OCI-LY7 (cell line): ENCODE measurements around the gene PLPP4.

ENCODE experiments used
- EZH2phosphoT487 ChIP-seq: fragments of 200-600 bp; sonication (generic); IDR thresholded peaks from 2 replicates; pipeline ENCODE4 v1.6.1; 2018; ENCODE audit warnings: low read depth, borderline replicate concordance, mild to moderate bottlenecking, mixed run types, antibody characterized with exemption, low read length, moderate library complexity, mixed read lengths
- TF ChIP-seq, protein P1 (sequence below): fragments of 200-600 bp; sonication (generic); conservative IDR thresholded peaks from 2 replicates; pipeline ENCODE4 v1.5.1; 2014; ENCODE audit warnings: mild to moderate bottlenecking, antibody characterized with exemption, low read length, moderate library complexity, mixed read lengths

DNA sequence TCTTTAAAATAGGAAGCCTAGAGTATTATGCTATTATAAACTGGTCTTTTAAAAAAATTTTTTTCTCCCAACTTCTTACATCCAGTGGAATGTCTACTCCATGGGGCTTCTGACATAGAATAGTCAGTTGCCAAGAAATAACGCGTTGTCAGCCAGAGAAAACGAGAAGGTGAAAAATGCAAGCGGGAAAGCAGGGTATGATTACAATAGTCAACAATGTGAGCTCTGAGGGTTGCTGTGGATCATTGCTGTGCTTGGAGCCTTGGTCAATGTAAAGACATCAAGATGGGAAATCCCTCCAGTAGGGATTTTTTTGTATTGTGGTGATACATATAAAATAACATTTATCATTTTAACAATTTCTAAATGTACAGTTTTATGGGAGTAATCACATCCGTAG lies 27.6 kb upstream of the PLPP4 start:
- TF ChIP-seq, protein P1, sequence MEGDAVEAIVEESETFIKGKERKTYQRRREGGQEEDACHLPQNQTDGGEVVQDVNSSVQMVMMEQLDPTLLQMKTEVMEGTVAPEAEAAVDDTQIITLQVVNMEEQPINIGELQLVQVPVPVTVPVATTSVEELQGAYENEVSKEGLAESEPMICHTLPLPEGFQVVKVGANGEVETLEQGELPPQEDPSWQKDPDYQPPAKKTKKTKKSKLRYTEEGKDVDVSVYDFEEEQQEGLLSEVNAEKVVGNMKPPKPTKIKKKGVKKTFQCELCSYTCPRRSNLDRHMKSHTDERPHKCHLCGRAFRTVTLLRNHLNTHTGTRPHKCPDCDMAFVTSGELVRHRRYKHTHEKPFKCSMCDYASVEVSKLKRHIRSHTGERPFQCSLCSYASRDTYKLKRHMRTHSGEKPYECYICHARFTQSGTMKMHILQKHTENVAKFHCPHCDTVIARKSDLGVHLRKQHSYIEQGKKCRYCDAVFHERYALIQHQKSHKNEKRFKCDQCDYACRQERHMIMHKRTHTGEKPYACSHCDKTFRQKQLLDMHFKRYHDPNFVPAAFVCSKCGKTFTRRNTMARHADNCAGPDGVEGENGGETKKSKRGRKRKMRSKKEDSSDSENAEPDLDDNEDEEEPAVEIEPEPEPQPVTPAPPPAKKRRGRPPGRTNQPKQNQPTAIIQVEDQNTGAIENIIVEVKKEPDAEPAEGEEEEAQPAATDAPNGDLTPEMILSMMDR, result no peak
- TF ChIP-seq EZH2phosphoT487, result no peak
